CD4-positive, alpha-beta T cell treated with Interleukin-2 at 100 ng/mL for 4 hours (primary cell): Measurements from ENCODE around the gene IPO13.

ENCODE experiments used
- DNase-seq: peaks from one replicate; pipeline ENCODE4 v3.0.0-alpha.2; 2020; ENCODE audit warnings: low spot score

The IPO13 gene, protein sequence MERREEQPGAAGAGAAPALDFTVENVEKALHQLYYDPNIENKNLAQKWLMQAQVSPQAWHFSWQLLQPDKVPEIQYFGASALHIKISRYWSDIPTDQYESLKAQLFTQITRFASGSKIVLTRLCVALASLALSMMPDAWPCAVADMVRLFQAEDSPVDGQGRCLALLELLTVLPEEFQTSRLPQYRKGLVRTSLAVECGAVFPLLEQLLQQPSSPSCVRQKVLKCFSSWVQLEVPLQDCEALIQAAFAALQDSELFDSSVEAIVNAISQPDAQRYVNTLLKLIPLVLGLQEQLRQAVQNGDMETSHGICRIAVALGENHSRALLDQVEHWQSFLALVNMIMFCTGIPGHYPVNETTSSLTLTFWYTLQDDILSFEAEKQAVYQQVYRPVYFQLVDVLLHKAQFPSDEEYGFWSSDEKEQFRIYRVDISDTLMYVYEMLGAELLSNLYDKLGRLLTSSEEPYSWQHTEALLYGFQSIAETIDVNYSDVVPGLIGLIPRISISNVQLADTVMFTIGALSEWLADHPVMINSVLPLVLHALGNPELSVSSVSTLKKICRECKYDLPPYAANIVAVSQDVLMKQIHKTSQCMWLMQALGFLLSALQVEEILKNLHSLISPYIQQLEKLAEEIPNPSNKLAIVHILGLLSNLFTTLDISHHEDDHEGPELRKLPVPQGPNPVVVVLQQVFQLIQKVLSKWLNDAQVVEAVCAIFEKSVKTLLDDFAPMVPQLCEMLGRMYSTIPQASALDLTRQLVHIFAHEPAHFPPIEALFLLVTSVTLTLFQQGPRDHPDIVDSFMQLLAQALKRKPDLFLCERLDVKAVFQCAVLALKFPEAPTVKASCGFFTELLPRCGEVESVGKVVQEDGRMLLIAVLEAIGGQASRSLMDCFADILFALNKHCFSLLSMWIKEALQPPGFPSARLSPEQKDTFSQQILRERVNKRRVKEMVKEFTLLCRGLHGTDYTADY

GRCh38 chr1:43946236-43947060, at the start of gene IPO13:
Gene IPO13, plus strand, starts transcription at chr1:43946950. Its CDS starts 651 bp downstream, at chr1:43947601.
- peak; percentile 96 for DNase-seq

- DNase-seq = no peak
Observed at GRCh38 chr1:43898981-43899380, 47.8 kb upstream of the IPO13 start.

DNA sequence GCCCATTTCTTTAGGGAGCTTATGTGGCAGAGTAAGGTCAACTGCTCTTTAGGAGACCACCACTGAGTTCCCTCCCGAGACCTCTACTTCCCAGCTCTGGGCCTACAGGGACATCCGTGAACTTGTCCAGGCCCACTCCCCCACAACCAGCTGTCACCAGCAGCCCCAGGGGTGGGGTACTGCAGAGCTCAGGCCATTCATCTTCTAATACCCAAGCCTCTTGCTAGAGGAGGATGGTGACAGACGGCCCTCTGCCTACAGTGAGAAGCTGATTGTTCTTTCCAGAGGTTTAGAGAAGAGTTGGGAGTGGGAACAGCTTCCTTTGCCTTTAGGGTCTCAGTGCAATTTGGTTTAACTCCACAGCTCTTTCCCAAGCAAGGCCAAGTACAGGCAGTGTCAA, 46.4 kb upstream of the IPO13 start:
- no peak for DNase-seq

DNA sequence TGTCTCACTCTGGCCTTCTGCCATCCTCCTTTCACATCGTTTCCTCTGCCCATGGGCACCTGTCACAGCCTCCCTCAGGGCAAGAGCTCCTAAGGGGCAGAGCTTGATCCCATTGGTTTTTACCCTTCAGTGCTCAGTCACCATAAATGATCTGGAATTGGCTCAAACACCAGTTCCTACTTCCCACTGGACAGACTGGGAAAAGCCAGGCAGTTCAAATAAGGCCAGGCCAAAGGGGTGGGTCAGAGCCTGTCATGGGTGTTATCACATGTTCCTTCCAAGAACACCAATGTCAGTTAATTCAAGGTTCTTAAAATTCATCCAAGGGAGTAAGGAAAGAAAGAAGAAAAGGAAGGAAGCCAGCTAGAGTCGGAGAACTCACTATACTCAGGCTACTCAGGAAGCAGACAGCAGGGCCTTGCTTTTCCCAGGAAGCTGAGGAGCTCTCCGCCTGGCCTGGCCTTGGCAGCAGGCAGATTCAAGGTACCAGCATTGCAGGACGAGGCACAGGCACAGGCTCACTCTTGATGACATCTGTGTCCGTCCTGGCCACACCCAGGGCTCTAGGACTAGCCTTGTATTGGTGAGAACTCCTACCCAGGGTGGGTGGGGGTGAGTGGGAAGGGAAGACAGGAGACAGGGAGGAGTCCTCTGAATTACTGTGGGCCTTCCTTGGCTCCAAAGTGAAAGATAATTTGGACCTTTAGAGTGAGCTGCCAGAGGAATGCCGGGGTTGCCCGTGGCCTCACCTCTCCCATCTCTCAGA, 45.4 kb upstream of the IPO13 start:
- DNase-seq = no peak

DNA sequence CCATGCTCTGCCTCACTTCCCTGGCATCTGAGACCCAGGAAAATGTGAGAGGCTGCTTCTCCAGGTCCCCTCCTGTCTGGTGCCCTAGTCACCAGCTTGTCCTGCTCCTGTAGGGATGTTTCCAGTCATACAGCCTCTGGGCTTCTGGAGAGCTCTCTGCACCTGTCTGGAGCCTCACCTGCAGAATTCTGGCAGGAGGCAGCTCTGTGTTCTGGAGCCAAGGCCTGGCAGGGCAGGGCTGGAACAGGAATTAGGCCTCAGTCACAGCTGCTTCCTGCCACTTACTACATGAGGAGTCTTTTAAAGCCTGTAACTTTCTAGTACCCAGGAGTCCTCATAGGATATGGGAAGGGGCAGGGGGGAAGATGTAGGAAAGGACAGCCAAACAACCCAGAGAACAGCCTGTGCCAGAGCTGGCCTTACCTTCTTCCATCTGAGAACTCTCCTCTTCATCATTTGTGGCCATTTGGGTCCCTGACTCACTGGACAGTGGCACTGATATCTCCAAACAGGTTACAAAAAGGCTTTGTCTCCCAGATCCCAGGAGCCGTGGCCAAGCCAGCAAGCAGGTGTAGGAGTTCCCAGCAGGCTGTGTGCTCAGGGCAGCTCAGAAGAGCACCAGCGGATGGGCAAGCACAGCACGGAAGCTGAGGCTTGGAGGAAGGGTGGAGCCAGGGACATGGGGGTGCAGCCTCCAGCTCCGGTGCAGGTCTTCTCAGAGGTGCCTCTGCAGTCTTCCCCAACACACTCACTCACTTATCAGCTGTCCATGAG, 44.5 kb upstream of the IPO13 start:
- DNase-seq = no peak

DNA sequence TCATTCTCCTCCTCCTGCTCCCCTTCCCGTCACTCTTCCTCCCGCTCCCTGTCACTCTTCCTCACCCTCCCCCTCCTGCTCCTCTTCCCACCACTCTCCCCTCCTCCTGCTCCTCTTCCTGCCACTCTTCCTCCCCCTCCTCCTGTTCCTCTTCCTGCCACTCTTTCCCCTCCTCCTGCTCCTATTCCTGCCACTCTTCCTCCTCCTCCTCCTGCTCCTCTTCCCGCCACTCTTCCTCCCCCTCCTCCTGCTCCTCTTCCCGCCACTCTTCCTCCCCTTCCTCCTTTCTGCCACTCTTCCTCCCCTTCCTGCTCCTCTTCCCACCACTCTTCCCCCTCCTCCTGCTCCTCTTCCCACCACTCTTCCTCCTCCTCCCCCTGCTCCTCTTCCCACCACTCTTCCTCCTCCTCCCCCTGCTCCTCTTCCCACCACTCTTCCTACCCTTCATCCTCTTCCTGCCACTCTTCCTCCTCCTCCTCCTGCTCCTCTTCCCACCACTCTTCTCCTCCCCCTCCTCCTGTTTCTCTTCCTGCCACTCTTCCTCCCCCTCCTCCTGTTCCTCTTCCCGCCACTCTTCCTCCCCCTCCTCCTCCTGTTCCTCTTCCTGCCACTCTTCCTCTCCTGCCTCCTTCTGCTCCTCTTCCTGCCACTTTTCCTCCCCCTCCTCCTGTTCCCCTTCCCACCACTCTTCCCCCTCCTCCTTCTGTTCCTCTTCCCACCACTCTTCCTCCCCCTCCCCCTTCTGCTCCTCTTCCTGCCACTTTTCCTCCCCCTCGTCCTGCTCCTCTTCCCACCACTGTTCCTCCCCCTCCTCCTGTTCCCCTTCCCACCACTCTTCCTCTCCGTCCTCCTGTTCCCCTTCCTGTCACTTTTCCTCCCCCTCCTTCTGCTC, 41.8 kb upstream of the IPO13 start:
- no peak for DNase-seq

DNA sequence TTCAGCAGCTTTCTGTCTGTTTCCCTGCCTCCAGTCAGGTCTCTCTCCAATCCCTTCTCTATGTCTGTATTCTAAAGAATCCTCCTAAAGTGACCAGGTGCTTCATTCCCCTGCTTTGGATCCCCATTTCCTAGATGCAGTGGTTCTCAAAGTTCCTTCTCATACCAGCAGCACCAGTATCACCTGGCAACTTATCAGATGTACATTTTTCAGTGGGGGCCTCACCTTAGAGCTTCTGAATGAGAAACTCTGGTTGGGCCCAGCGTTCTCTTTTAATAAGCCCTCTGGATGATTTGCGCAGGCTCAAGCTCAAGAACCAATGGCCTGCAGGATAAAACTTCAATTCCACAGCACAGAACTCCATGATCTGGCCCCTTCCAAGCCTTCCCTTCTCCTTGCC, 38.5 kb upstream of the IPO13 start:
- no peak for DNase-seq

DNA sequence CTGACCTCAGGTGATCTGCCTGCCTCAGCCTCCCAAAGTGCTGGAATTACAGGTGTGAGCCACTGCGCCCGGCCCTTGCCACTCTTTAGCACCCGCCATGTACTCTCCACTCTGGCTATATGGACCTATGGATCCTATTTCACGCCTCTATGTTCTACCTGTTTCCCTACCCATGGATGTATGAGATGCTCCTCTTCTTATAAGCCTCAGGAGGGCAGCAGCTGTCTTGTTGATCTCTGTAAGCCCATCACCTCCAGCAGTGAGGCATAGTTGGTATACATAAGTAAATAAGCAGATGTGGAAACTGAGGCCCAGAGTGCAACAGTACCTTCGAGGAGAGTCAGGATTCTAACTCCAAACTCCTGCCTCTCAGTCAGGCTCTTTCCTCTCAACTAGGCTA, 37.9 kb upstream of the IPO13 start:
- DNase-seq = no peak

DNA sequence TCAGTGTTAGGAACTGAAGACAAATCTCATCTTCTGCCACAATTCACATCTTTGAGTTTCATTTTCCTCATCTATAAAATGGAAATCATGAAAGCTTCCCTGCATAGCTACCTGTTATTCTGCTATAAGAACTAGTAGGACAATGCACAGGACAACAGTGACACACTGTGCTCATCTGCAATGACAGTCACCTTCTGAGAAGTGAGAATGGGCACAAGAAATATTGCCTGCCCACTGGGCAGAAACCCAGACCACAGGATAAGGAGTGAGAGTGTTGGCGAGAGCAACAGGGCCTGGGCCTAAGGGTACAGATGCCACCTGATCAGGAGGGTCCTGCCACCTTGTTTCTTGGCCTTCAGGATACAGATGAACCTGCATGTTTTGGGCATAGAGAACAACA, 36.4 kb upstream of the IPO13 start:
- no peak for DNase-seq

DNA sequence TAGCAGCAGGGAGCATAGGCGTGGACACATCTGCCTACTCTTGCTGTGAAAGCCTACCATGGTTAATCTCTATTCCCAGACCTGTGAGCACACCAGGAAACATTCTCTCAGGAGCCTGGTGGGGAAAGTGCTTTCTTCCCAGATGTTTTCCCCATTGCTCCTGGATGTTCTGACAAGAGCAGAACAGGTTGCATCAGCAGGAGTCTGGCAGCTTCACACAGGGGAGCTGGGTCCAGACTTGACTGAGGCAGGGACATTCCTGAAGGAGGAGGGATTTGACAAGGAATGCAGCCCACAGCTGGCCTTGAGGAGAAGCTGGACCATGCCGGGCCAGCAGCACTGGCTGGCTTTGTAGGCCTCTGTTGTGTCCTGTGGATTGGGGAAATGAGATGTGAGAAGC, 34.1 kb upstream of the IPO13 start:
- DNase-seq = no peak

DNA sequence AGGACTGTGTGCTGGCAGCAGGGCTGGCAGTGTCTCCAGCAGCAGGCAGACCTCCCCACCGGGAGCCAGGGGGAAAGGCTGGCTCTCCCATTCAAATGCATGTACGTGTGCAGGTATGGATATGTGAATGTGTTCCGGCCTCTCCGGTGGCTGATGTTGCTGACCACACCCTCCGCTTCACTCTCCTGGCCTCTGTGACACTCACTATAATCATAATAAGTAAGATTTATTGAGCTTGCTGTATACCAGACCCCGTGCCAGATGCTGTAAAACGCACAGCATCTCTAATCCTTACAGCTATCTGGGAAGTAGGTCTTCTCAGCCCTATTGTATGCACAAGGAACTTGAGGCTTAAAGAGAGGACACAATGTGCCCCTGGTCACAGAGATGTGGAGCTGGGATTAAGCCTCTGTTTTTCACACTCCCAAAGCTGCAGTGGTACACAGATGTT, 33.7 kb upstream of the IPO13 start:
- DNase-seq = no peak

- no peak for DNase-seq
Observed at GRCh38 chr1:43913666-43914360, 32.9 kb upstream of the IPO13 start.

DNA sequence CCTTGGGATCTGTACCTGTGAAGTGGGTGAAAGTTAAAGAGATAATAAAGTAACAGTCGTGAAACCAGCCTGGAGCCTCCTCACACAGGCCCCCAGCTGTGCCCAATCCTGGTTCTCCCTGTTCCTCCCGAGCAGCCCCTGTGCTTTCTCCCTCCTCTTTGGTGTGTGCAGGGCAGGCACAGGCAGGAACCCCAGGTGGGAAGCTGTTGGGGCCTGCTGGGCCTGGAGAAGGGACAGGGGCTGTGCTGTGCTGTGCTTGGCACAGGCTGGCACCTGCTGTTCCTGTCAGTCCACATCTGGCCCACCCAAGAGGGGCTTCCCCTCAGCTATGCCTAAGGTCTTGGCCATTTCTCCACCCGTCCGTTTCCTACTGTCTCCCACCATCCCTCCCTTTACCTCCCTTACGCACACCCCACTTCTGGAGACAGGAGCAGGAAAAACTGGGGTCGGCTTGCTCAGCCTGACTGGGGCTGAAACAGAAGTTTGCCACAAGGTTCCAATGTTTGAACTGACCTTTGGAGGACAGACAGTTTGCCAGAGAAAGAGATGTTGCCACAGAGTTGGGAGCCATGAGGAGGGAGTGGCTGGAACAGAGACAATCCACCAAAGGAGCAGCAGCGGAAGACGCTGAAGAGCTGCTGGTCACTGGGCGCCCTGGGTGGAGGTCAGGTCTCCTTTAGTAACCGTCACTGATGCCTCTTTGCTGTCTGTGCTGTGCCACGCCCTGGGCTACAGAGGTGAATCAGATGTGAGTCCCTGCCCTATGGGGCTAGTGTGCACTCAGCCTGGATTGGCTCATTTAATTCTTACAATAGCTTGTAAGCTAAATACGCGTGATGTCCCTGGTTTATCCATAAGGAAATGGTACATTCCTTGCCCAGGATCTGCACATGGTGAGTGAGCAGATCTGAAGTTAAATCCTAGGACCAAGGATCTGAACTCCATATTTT, 31.9 kb upstream of the IPO13 start:
- DNase-seq = no peak

GRCh38 chr1:43919906-43920305, 26.8 kb upstream of the IPO13 start:
- no peak for DNase-seq

- DNase-seq = no peak
Observed at GRCh38 chr1:43921022-43921421, 25.7 kb upstream of the IPO13 start.

DNA sequence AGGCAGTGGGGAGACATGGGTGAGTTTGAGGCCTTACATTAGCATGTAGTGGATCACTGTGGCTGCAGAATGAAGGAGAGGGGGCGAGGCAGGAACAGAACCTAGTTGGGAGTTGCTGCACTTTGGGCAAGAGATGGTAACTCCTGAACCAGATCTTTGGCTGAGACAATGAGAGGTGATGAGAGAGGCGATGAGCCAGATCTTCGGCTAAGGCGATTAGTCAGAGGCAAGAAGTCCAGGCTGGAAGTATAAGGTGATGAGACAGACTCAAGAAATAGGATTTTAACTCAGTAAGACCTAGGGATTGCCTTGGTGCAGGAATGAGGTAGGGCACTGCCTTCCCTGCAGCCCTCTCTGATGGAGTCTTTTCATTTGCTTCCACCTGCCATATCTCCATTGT, 22.2 kb upstream of the IPO13 start:
- DNase-seq = no peak

GRCh38 chr1:43925846-43926245, 20.9 kb upstream of the IPO13 start:
- no peak for DNase-seq
